Measurements from ENCODE around the gene PLD2. TPM values are rescaled to one million over a fixed set of nuclear protein-coding genes. Genes with fewer than 3 reads are reported as not detected.

The PLD2 gene
- polyA plus RNA-seq (2013, experiment 1 of 2; ENCODE audit: insufficient read length) = 29.3 TPM
- 27.2 TPM for polyA plus RNA-seq (2013, experiment 2 of 2; ENCODE audit: insufficient read length)

- peak; percentile 80 for DNase-seq
Measured at GRCh38 chr17:4806777-4807604, at the start of gene PLD2. PLD2 (plus strand) TSS chr17:4807152; CDS start chr17:4807773, 621 bp downstream.

- DNase-seq = no peak
Measured at GRCh38 chr17:4759776-4760236, 47.1 kb upstream of the PLD2 start.

- DNase-seq = no peak
Measured at GRCh38 chr17:4764595-4764994, 42.4 kb upstream of the PLD2 start.

- DNase-seq = no peak
Measured at GRCh38 chr17:4766201-4766600, 40.8 kb upstream of the PLD2 start.

- DNase-seq = no peak
Measured at GRCh38 chr17:4766723-4767122, 40.2 kb upstream of the PLD2 start.

GRCh38 chr17:4768298-4768697 lies 38.7 kb upstream of the PLD2 start:
- DNase-seq = no peak

GRCh38 chr17:4769628-4770027 lies 37.3 kb upstream of the PLD2 start:
- no peak for DNase-seq

- no peak for DNase-seq
Measured at GRCh38 chr17:4771519-4772234, 35.3 kb upstream of the PLD2 start, which contains the start of gene TM4SF5. TM4SF5 (plus strand) TSS chr17:4771886; CDS start chr17:4771923, 37 bp downstream.

- DNase-seq = no peak
Measured at GRCh38 chr17:4772235-4772613, 34.7 kb upstream of the PLD2 start.

GRCh38 chr17:4777969-4778760 lies 28.8 kb upstream of the PLD2 start:
- DNase-seq = no peak

GRCh38 chr17:4780325-4780955 lies 26.5 kb upstream of the PLD2 start:
- DNase-seq = no peak

- DNase-seq = no peak
Measured at GRCh38 chr17:4782652-4783051, 24.3 kb upstream of the PLD2 start.

GRCh38 chr17:4785311-4786105 lies 21.4 kb upstream of the PLD2 start:
- DNase-seq = no peak

- peak; percentile 18 for DNase-seq
Measured at GRCh38 chr17:4786106-4786511, 20.8 kb upstream of the PLD2 start, which contains the start of gene VMO1. VMO1 (minus strand) TSS chr17:4786364; CDS start chr17:4786352, 12 bp downstream.

- DNase-seq = no peak
Measured at GRCh38 chr17:4786516-4786915, 20.4 kb upstream of the PLD2 start.

- no peak for DNase-seq
Measured at GRCh38 chr17:4788159-4788806, 18.7 kb upstream of the PLD2 start.

- DNase-seq = no peak
Measured at GRCh38 chr17:4788807-4789700, 17.9 kb upstream of the PLD2 start, which contains the start of gene GLTPD2. GLTPD2 (plus strand) TSS chr17:4788964; CDS start chr17:4789012, 48 bp downstream.

GRCh38 chr17:4789701-4789950 lies 17.3 kb upstream of the PLD2 start:
- DNase-seq = no peak

- peak; percentile 89 for DNase-seq
Measured at GRCh38 chr17:4789951-4790704, 16.8 kb upstream of the PLD2 start.

All from fibroblast of skin of abdomen (primary cell).